ENCODE results near the gene RNF214.

Gene RNF214

GRCh38 chr11:117230286-117230961 lies 2.0 kb upstream of the RNF214 start:
- no peak for DNase-seq
- Histone ChIP-seq H3K79me1 (ENCODE audit: low read length) (peaks cover 12% of the 10 kb centered on the region), H3K23ac (ENCODE audit: low read length) (no peak overlapping the region), H4K12ac (ENCODE audit: low read depth, low read length) (no peak overlapping the region), H2BK120ac (ENCODE audit: insufficient read depth, low read length, poor library complexity) (no peak overlapping the region), H4K8ac (ENCODE audit: low read depth, low read length) (no peak overlapping the region), H3K36me3 (ENCODE audit: control insufficient read depth in 1 of 2, insufficient read depth in 2 of 2, low read length in 2 of 2) (peaks cover 29 to 38% of the 10 kb centered on the region in 2 experiments), H3K18ac (ENCODE audit: low read length) (no peak overlapping the region), H3K9me3 (ENCODE audit: insufficient read depth, low read depth, low read length) (no peaks in the 10 kb centered on the region), H3K4ac (ENCODE audit: low read depth, low read length) (no peak overlapping the region), H2AFZ (ENCODE audit: insufficient read depth, low read length, poor library complexity) (no peak overlapping the region), H3K14ac (ENCODE audit: low read length) (no peak overlapping the region), H4K91ac (ENCODE audit: low read depth, low read length) (no peak overlapping the region), H2BK5ac (ENCODE audit: low read depth, low read length, poor library complexity) (no peak overlapping the region), H3K4me1 (ENCODE audit: control insufficient read depth in 1 of 2, insufficient read depth in 2 of 2, low read length in 2 of 2) (peaks cover 4 to 13% of the 10 kb centered on the region in 2 experiments), H2AK5ac (ENCODE audit: low read length) (no peak overlapping the region), H3K27ac (ENCODE audit: low read depth, low read length) (no peak overlapping the region), H3K27me3 (ENCODE audit: insufficient read depth, low read length) (no peaks in the 10 kb centered on the region), H3K4me3 (ENCODE audit: low read depth, low read length) (no peak overlapping the region), H3K4me2 (ENCODE audit: low read length) (no peak overlapping the region), H3K9ac (ENCODE audit: low read length) (no peak overlapping the region), H2BK12ac (ENCODE audit: low read length) (no peak overlapping the region), H3K79me2 (ENCODE audit: control insufficient read depth, insufficient read depth, low read length, poor library complexity) (peaks cover 13% of the 10 kb centered on the region)
- no CpG with 5 or more reads among the region's 12 CpGs for WGBS (ENCODE audit: extremely low coverage, insufficient coverage, insufficient read length)

- Histone ChIP-seq H3K4me2 (ENCODE audit: low read length) (peak overlapping the region; percentile 81), H3K4ac (ENCODE audit: low read depth, low read length) (peak overlapping the region; percentile 92), H3K14ac (ENCODE audit: low read length) (peak overlapping the region; percentile 65), H3K9me3 (ENCODE audit: insufficient read depth, low read depth, low read length) (no peaks in the 10 kb centered on the region), H3K36me3 (ENCODE audit: control insufficient read depth in 1 of 2, insufficient read depth in 2 of 2, low read length in 2 of 2) (peaks cover 27 to 33% of the 10 kb centered on the region in 2 experiments), H3K79me1 (ENCODE audit: low read length) (peaks cover 12% of the 10 kb centered on the region), H4K12ac (ENCODE audit: low read depth, low read length) (peak overlapping the region; percentile 54), H3K27me3 (ENCODE audit: insufficient read depth, low read length) (no peaks in the 10 kb centered on the region), H4K91ac (ENCODE audit: low read depth, low read length) (peak overlapping the region; percentile 74), H3K9ac (ENCODE audit: low read length) (peak overlapping the region; percentile 82), H3K79me2 (ENCODE audit: control insufficient read depth, insufficient read depth, low read length, poor library complexity) (peaks cover 13% of the 10 kb centered on the region), H2AFZ (ENCODE audit: insufficient read depth, low read length, poor library complexity) (peak overlapping the region; percentile 95), H3K27ac (ENCODE audit: low read depth, low read length) (peak overlapping the region; percentile 71), H2BK12ac (ENCODE audit: low read length) (peak overlapping the region; percentile 52), H2BK120ac (ENCODE audit: insufficient read depth, low read length, poor library complexity) (peak overlapping the region; percentile 74), H3K18ac (ENCODE audit: low read length) (peak overlapping the region; percentile 91), H3K23ac (ENCODE audit: low read length) (no peak overlapping the region), H4K8ac (ENCODE audit: low read depth, low read length) (peak overlapping the region; percentile 80), H2BK5ac (ENCODE audit: low read depth, low read length, poor library complexity) (peak overlapping the region; percentile 88), H3K4me3 (ENCODE audit: low read depth, low read length) (peak overlapping the region; percentile 92), H3K4me1 (ENCODE audit: control insufficient read depth in 1 of 2, insufficient read depth in 2 of 2, low read length in 2 of 2) (peaks cover 4 to 13% of the 10 kb centered on the region in 2 experiments), H2AK5ac (ENCODE audit: low read length) (peak overlapping the region; percentile 96)
- no CpG with 5 or more reads among the region's 14 CpGs for WGBS (ENCODE audit: extremely low coverage, insufficient coverage, insufficient read length)
- peak in 1 of 2 donors; percentile 43 for DNase-seq
Measured at GRCh38 chr11:117230999-117231841, 1.3 kb upstream of the RNF214 start.

GRCh38 chr11:117231842-117232091 lies 704 bp upstream of the RNF214 start, which contains the start of gene PCSK7:
Gene PCSK7, minus strand, starts transcription at chr11:117232073. Its CDS starts 2,229 bp downstream, at chr11:117229844.
- no CpG with 5 or more reads among the region's 13 CpGs for WGBS (ENCODE audit: extremely low coverage, insufficient coverage, insufficient read length)
- H2AK5ac ChIP-seq (ENCODE audit: low read length) = peak within 1 kb of the TSS; percentile 96

GRCh38 chr11:117232911-117233409 lies 489 bp downstream of the RNF214 start:
- peak overlapping the region; percentile 88 for H3K4me2 ChIP-seq (ENCODE audit: low read length)
- peak overlapping the region; percentile 66 for H4K12ac ChIP-seq (ENCODE audit: low read depth, low read length)
- WGBS (ENCODE audit: extremely low coverage, insufficient coverage, insufficient read length) = no CpG with 5 or more reads among the region's 27 CpGs
- H3K9me3 ChIP-seq (ENCODE audit: insufficient read depth, low read depth, low read length) = no peaks in the 10 kb centered on the region
- DNase-seq = no peak
- H3K23ac ChIP-seq (ENCODE audit: low read length) = no peak overlapping the region
- peaks cover 19 to 21% of the 10 kb centered on the region in 2 experiments for H3K36me3 ChIP-seq (ENCODE audit: control insufficient read depth in 1 of 2, insufficient read depth in 2 of 2, low read length in 2 of 2)
- H3K79me2 ChIP-seq (ENCODE audit: control insufficient read depth, insufficient read depth, low read length, poor library complexity) = peaks cover 13% of the 10 kb centered on the region
- H2AFZ ChIP-seq (ENCODE audit: insufficient read depth, low read length, poor library complexity) = peak overlapping the region; percentile 71
- peak overlapping the region; percentile 73 for H4K8ac ChIP-seq (ENCODE audit: low read depth, low read length)
- H2BK5ac ChIP-seq (ENCODE audit: low read depth, low read length, poor library complexity) = peak overlapping the region; percentile 85
- no peaks in the 10 kb centered on the region for H3K27me3 ChIP-seq (ENCODE audit: insufficient read depth, low read length)
- peak overlapping the region; percentile 86 for H2BK120ac ChIP-seq (ENCODE audit: insufficient read depth, low read length, poor library complexity)
- H2BK12ac ChIP-seq (ENCODE audit: low read length) = no peak overlapping the region
- H2AK5ac ChIP-seq (ENCODE audit: low read length) = peak overlapping the region; percentile 13
- peaks cover 4 to 13% of the 10 kb centered on the region in 2 experiments for H3K4me1 ChIP-seq (ENCODE audit: control insufficient read depth in 1 of 2, insufficient read depth in 2 of 2, low read length in 2 of 2)
- peak overlapping the region; percentile 45 for H3K27ac ChIP-seq (ENCODE audit: low read depth, low read length)
- H3K18ac ChIP-seq (ENCODE audit: low read length) = peak overlapping the region; percentile 96
- H3K4me3 ChIP-seq (ENCODE audit: low read depth, low read length) = peak overlapping the region; percentile 88
- peak overlapping the region; percentile 85 for H4K91ac ChIP-seq (ENCODE audit: low read depth, low read length)
- peak overlapping the region; percentile 41 for H3K9ac ChIP-seq (ENCODE audit: low read length)
- peaks cover 12% of the 10 kb centered on the region for H3K79me1 ChIP-seq (ENCODE audit: low read length)
- peak overlapping the region; percentile 93 for H3K14ac ChIP-seq (ENCODE audit: low read length)
- peak overlapping the region; percentile 96 for H3K4ac ChIP-seq (ENCODE audit: low read depth, low read length)

More at GRCh38 chr11:117231842-117232091, 704 bp upstream of the RNF214 start, which contains the start of gene PCSK7:
- Histone ChIP-seq H3K4me3 (ENCODE audit: low read depth, low read length) (peak within 1 kb of the TSS; percentile 92), H3K27me3 (ENCODE audit: insufficient read depth, low read length) (no peaks in the 10 kb centered on the region), H3K27ac (ENCODE audit: low read depth, low read length) (peak within 1 kb of the TSS; percentile 78), H3K4ac (ENCODE audit: low read depth, low read length) (peak within 1 kb of the TSS; percentile 96), H2BK5ac (ENCODE audit: low read depth, low read length, poor library complexity) (peak within 1 kb of the TSS; percentile 88), H3K23ac (ENCODE audit: low read length) (no peak within 1 kb of the TSS), H3K79me2 (ENCODE audit: control insufficient read depth, insufficient read depth, low read length, poor library complexity) (peaks cover 13% of the 10 kb centered on the region), H3K36me3 (ENCODE audit: control insufficient read depth in 1 of 2, insufficient read depth in 2 of 2, low read length in 2 of 2) (peaks cover 27 to 30% of the 10 kb centered on the region in 2 experiments), H4K91ac (ENCODE audit: low read depth, low read length) (peak within 1 kb of the TSS; percentile 90), H3K9ac (ENCODE audit: low read length) (peak within 1 kb of the TSS; percentile 82), H3K9me3 (ENCODE audit: insufficient read depth, low read depth, low read length) (no peaks in the 10 kb centered on the region), H3K18ac (ENCODE audit: low read length) (peak within 1 kb of the TSS; percentile 96), H2BK120ac (ENCODE audit: insufficient read depth, low read length, poor library complexity) (peak within 1 kb of the TSS; percentile 86), H2AFZ (ENCODE audit: insufficient read depth, low read length, poor library complexity) (peak within 1 kb of the TSS; percentile 95), H3K4me1 (ENCODE audit: control insufficient read depth in 1 of 2, insufficient read depth in 2 of 2, low read length in 2 of 2) (peaks cover 4 to 13% of the 10 kb centered on the region in 2 experiments), H4K8ac (ENCODE audit: low read depth, low read length) (peak within 1 kb of the TSS; percentile 95), H3K79me1 (ENCODE audit: low read length) (peaks cover 12% of the 10 kb centered on the region), H3K4me2 (ENCODE audit: low read length) (peak within 1 kb of the TSS; percentile 88), H3K14ac (ENCODE audit: low read length) (peak within 1 kb of the TSS; percentile 93), H4K12ac (ENCODE audit: low read depth, low read length) (peak within 1 kb of the TSS; percentile 66), H2BK12ac (ENCODE audit: low read length) (peak within 1 kb of the TSS; percentile 52)
- DNase-seq = no peak
